Thyroid gland (tissue), 4 donors: ENCODE results near the gene LEMD1.

Experiments used
- CTCF ChIP-seq, 6 experiments: fragments of 200-600 bp in 3 of 6; fragments of 450-650 bp in 3 of 6; sonication (generic) in 3 of 6; IDR thresholded peaks; one replicate each; pipeline ENCODE4 v1.5.1; 2016 to 2019; ENCODE audit warnings: antibody characterized with exemption in 6 of 6, mild to moderate bottlenecking in 2 of 6, inconsistent platforms in 1 of 6, moderate library complexity in 1 of 6
- POLR2A ChIP-seq, 2 donors: fragments of 450-650 bp; IDR thresholded peaks; one replicate each; pipeline ENCODE4 v1.6.1; 2017; ENCODE audit warnings: antibody characterized with exemption in 2 of 2, mild to moderate bottlenecking in 2 of 2, moderate library complexity in 1 of 2

- no peak for TF ChIP-seq CTCF (IDR thresholded peaks at IDR 0.05)
- TF ChIP-seq POLR2A (IDR thresholded peaks at IDR 0.05) = no peak
Observed at GRCh38 chr1:205357567-205357966, 64.3 kb downstream of the LEMD1 start.
